ENCODE measurements around the gene GPD1L.

GPD1L gene

GRCh38 chr3:32147933-32148332, 41.5 kb downstream of the GPD1L start:
- Histone ChIP-seq H3K36me3 (ENCODE audit: low read length) (no peaks in the 10 kb centered on the region), H3K9me3 (ENCODE audit: insufficient read depth, low read length) (no peaks in the 10 kb centered on the region), H2AFZ (ENCODE audit: low read depth, low read length, severe bottlenecking) (no peak overlapping the region), H3F3A (ENCODE audit: insufficient read depth) (no peaks in the 10 kb centered on the region), H3K4me3 (ENCODE audit: insufficient read depth, low read length, poor library complexity, severe bottlenecking) (no peak overlapping the region), H4K20me1 (ENCODE audit: low read depth, low read length) (no peaks in the 10 kb centered on the region), H3K27ac (ENCODE audit: low read depth, low read length) (no peak overlapping the region), H3K27me3 (ENCODE audit: low read length) (no peaks in the 10 kb centered on the region), H3K9ac (ENCODE audit: low read length) (no peak overlapping the region), H3K79me2 (ENCODE audit: insufficient read depth, low read length) (no peaks in the 10 kb centered on the region), H3K9me2 (replicated peaks; ENCODE audit: insufficient read depth, low read length) (no peaks in the 10 kb centered on the region), H3K4me2 (ENCODE audit: low read depth, low read length, poor library complexity, severe bottlenecking) (no peak overlapping the region)
- peak; percentile 27 for TF ChIP-seq CTCF (IDR thresholded peaks at IDR 0.05; ENCODE audit: insufficient read depth, low read length, poor library complexity, severe bottlenecking)
- TF ChIP-seq EZH2phosphoT487 (conservative IDR thresholded peaks at IDR 0.05; ENCODE audit: low read length): no peak

- TF ChIP-seq CTCF (IDR thresholded peaks at IDR 0.05; ENCODE audit: insufficient read depth, low read length, poor library complexity, severe bottlenecking): no peak
- no peak for TF ChIP-seq EZH2phosphoT487 (conservative IDR thresholded peaks at IDR 0.05; ENCODE audit: low read length)
- H3K9me2 ChIP-seq (replicated peaks; ENCODE audit: insufficient read depth, low read length): no peaks in the 10 kb centered on the region
- H3K9me3 ChIP-seq (ENCODE audit: insufficient read depth, low read length): no peaks in the 10 kb centered on the region
- no peak overlapping the region for H3K4me2 ChIP-seq (ENCODE audit: low read depth, low read length, poor library complexity, severe bottlenecking)
- H3K4me3 ChIP-seq (ENCODE audit: insufficient read depth, low read length, poor library complexity, severe bottlenecking): no peak overlapping the region
- no peaks in the 10 kb centered on the region for H4K20me1 ChIP-seq (ENCODE audit: low read depth, low read length)
- H3K27me3 ChIP-seq (ENCODE audit: low read length): no peaks in the 10 kb centered on the region
- H2AFZ ChIP-seq (ENCODE audit: low read depth, low read length, severe bottlenecking): no peak overlapping the region
- H3K79me2 ChIP-seq (ENCODE audit: insufficient read depth, low read length): no peaks in the 10 kb centered on the region
- H3F3A ChIP-seq (ENCODE audit: insufficient read depth): no peaks in the 10 kb centered on the region
- H3K36me3 ChIP-seq (ENCODE audit: low read length): no peaks in the 10 kb centered on the region
- no peak overlapping the region for H3K9ac ChIP-seq (ENCODE audit: low read length)
- H3K27ac ChIP-seq (ENCODE audit: low read depth, low read length): no peak overlapping the region
These were observed 41.9 kb downstream of the GPD1L start for GRCh38 chr3:32148351-32148750.

GRCh38 chr3:32153414-32154204, 47.2 kb downstream of the GPD1L start:
- Histone ChIP-seq H3F3A (ENCODE audit: insufficient read depth) (no peaks in the 10 kb centered on the region), H3K9me2 (replicated peaks; ENCODE audit: insufficient read depth, low read length) (no peaks in the 10 kb centered on the region), H3K4me3 (ENCODE audit: insufficient read depth, low read length, poor library complexity, severe bottlenecking) (no peak overlapping the region), H4K20me1 (ENCODE audit: low read depth, low read length) (no peaks in the 10 kb centered on the region), H3K9me3 (ENCODE audit: insufficient read depth, low read length) (no peaks in the 10 kb centered on the region), H3K9ac (ENCODE audit: low read length) (no peak overlapping the region), H3K36me3 (ENCODE audit: low read length) (no peaks in the 10 kb centered on the region), H3K27me3 (ENCODE audit: low read length) (no peaks in the 10 kb centered on the region), H2AFZ (ENCODE audit: low read depth, low read length, severe bottlenecking) (no peak overlapping the region), H3K4me2 (ENCODE audit: low read depth, low read length, poor library complexity, severe bottlenecking) (no peak overlapping the region), H3K27ac (ENCODE audit: low read depth, low read length) (no peak overlapping the region), H3K79me2 (ENCODE audit: insufficient read depth, low read length) (no peaks in the 10 kb centered on the region)
- TF ChIP-seq CTCF (IDR thresholded peaks at IDR 0.05; ENCODE audit: insufficient read depth, low read length, poor library complexity, severe bottlenecking) (no peak), EZH2phosphoT487 (conservative IDR thresholded peaks at IDR 0.05; ENCODE audit: low read length) (no peak)
